Measurements from ENCODE around the gene KIF21A. TPM values are rescaled to one million over a fixed set of nuclear protein-coding genes. Genes with fewer than 3 reads are reported as not detected.

The KIF21A gene
- total RNA-seq, 1 donor from 2014 or later, result 1.3 TPM

- peak in 1 of 2 donors; percentile 72 for DNase-seq (ENCODE audit: low spot score in 2 of 2)
- intact Hi-C loops (cut with DNase I), result loop anchor here (2.0 to 5.0 kb wide), 5 partner anchors 180 to 1125 kb away; partner anchors contain the start of genes ALG10B, CPNE8 and SLC2A13
- no peaks in the 10 kb centered on the region for H3K36me3 ChIP-seq
- H3K4me1 ChIP-seq, result no peaks in the 10 kb centered on the region
- H3K9me3 ChIP-seq, result no peaks in the 10 kb centered on the region
- peak overlapping the region; percentile 88 to 90 for H3K4me3 ChIP-seq
- no peaks in the 10 kb centered on the region for H3K27me3 ChIP-seq
- TF ChIP-seq CTCF (IDR thresholded peaks at IDR 0.05), result no peak
- peak overlapping the region; percentile 77 to 80 for H3K27ac ChIP-seq
Observed at GRCh38 chr12:39441963-39442830, 723 bp downstream of the KIF21A start.

GRCh38 chr12:39441189-39441962 is 1.5 kb downstream of the KIF21A start:
- peak overlapping the region in 1 of 2 donors; percentile 88 for H3K4me3 ChIP-seq
- DNase-seq (ENCODE audit: low spot score in 2 of 2), result no peak
- no peak for TF ChIP-seq CTCF (IDR thresholded peaks at IDR 0.05)
- H3K27ac ChIP-seq, result peak overlapping the region in 1 of 2 donors; percentile 77
- H3K36me3 ChIP-seq, result no peaks in the 10 kb centered on the region
- intact Hi-C loops (cut with DNase I), result loop anchor here (5.0 kb wide), 4 partner anchors 181 to 1124 kb away; partner anchors contain the start of genes ALG10B and SLC2A13
- H3K4me1 ChIP-seq, result no peaks in the 10 kb centered on the region
- no peaks in the 10 kb centered on the region for H3K9me3 ChIP-seq
- H3K27me3 ChIP-seq, result no peaks in the 10 kb centered on the region

- Histone ChIP-seq H3K4me1 (no peaks in the 10 kb centered on the region), H3K9me3 (no peaks in the 10 kb centered on the region), H3K27me3 (no peaks in the 10 kb centered on the region), H3K36me3 (no peaks in the 10 kb centered on the region), H3K4me3 (no peak overlapping the region), H3K27ac (no peak overlapping the region)
- TF ChIP-seq CTCF (IDR thresholded peaks at IDR 0.05), result no peak
- DNase-seq (ENCODE audit: low spot score in 2 of 2), result no peak
- intact Hi-C loops (cut with DNase I), result loop anchor here (5.0 kb wide), 4 partner anchors 182 to 1123 kb away; partner anchors contain the start of genes ALG10B and SLC2A13
Observed at GRCh38 chr12:39440781-39441180, 2.1 kb downstream of the KIF21A start.

- H3K9me3 ChIP-seq, result no peaks in the 10 kb centered on the region
- DNase-seq (ENCODE audit: low spot score in 2 of 2), result no peak
- intact Hi-C loops (cut with DNase I), result loop anchor here (5.0 kb wide), 4 partner anchors 182 to 1123 kb away; partner anchors contain the start of genes ALG10B and SLC2A13
- no peak overlapping the region for H3K4me3 ChIP-seq
- H3K4me1 ChIP-seq, result no peaks in the 10 kb centered on the region
- no peaks in the 10 kb centered on the region for H3K36me3 ChIP-seq
- no peaks in the 10 kb centered on the region for H3K27me3 ChIP-seq
- H3K27ac ChIP-seq, result no peak overlapping the region
- no peak for TF ChIP-seq CTCF (IDR thresholded peaks at IDR 0.05)
Observed at GRCh38 chr12:39440101-39440500, 2.8 kb downstream of the KIF21A start.

- Histone ChIP-seq H3K4me1 (no peaks in the 10 kb centered on the region), H3K36me3 (no peaks in the 10 kb centered on the region), H3K9me3 (no peaks in the 10 kb centered on the region), H3K27ac (no peak overlapping the region), H3K27me3 (no peaks in the 10 kb centered on the region), H3K4me3 (no peak overlapping the region)
- intact Hi-C loops (cut with DNase I), result no loop called here
- no peak for TF ChIP-seq CTCF (IDR thresholded peaks at IDR 0.05)
- DNase-seq (ENCODE audit: low spot score in 2 of 2), result no peak
Observed at GRCh38 chr12:39435531-39435930, 7.4 kb downstream of the KIF21A start.

Data from ascending aorta (tissue), 2 donors.